NB4 (cell line): ENCODE results near the gene ZBTB42.

Experiments
- CTCF ChIP-seq: IDR thresholded peaks from one replicate; pipeline ENCODE4 v1.5.1; 2012; ENCODE audit warnings: low read depth, low read length
- MYC ChIP-seq: IDR thresholded peaks from 2 replicates; pipeline ENCODE4 v1.6.1; 2011; ENCODE audit warnings: low read depth, low read length

- TF ChIP-seq MYC (no peak), CTCF (no peak)
Measured at GRCh38 chr14:104775073-104775489, 25.8 kb upstream of the ZBTB42 start.
